Glomerular endothelial cell (primary cell): Measurements from ENCODE around the gene C3orf18. TPM values are rescaled to one million over a fixed set of nuclear protein-coding genes. Genes with fewer than 3 reads are reported as not detected.

Source experiments
- DNase-seq: peaks from one replicate; pipeline ENCODE4 v3.0.0-alpha.2; 2011; ENCODE audit warnings: low read depth, low spot score; ENCODE audit errors: extremely low read depth
- total RNA-seq: library from RNA; depleted of rRNA; stranded (reverse); fragments of >200 nt; gene quantifications from 2 replicates; pipeline ENCODE4 v1.2.3, GENCODE V29; 2015

C3orf18 gene
- total RNA-seq, result 4.2 and 4.8 TPM in 2 replicates

- no peak for DNase-seq
These were observed at the start of gene C3orf18 for GRCh38 chr3:50567386-50568167. C3orf18 (minus strand) TSS chr3:50567747; CDS start chr3:50565699, 2,048 bp downstream.

- no peak for DNase-seq
These were observed 49.2 kb upstream of the C3orf18 start for GRCh38 chr3:50616770-50617095.

- DNase-seq, result no peak
These were observed 48.6 kb upstream of the C3orf18 start for GRCh38 chr3:50616003-50616769.

- no peak for DNase-seq
These were observed 47.6 kb upstream of the C3orf18 start for GRCh38 chr3:50615190-50615589.

- no peak for DNase-seq
These were observed 45.7 kb upstream of the C3orf18 start for GRCh38 chr3:50612970-50613846.

- DNase-seq, result no peak
These were observed 44.8 kb upstream of the C3orf18 start for GRCh38 chr3:50612234-50612882.

GRCh38 chr3:50611464-50612233 is 44.1 kb upstream of the C3orf18 start, which contains the start of gene CISH:
CISH (minus strand) TSS chr3:50611774; CDS start chr3:50611650, 124 bp downstream.
- DNase-seq, result no peak

- no peak for DNase-seq
These were observed 43.5 kb upstream of the C3orf18 start for GRCh38 chr3:50610992-50611463.

GRCh38 chr3:50610181-50610971 is 42.8 kb upstream of the C3orf18 start:
- no peak for DNase-seq

GRCh38 chr3:50609763-50610085 is 42.2 kb upstream of the C3orf18 start:
- DNase-seq, result no peak

- no peak for DNase-seq
These were observed 41.7 kb upstream of the C3orf18 start for GRCh38 chr3:50609071-50609762.

- DNase-seq, result no peak
These were observed 40.7 kb upstream of the C3orf18 start for GRCh38 chr3:50608278-50608677.

- no peak for DNase-seq
These were observed 39.9 kb upstream of the C3orf18 start for GRCh38 chr3:50607271-50608091.

GRCh38 chr3:50606596-50606995 is 39.0 kb upstream of the C3orf18 start:
- DNase-seq, result no peak

GRCh38 chr3:50605901-50606326 is 38.4 kb upstream of the C3orf18 start:
- no peak for DNase-seq

- DNase-seq, result no peak
These were observed 37.4 kb upstream of the C3orf18 start for GRCh38 chr3:50604628-50605588.
